Activated CD4-positive, alpha-beta memory T cell treated with anti-CD3 and anti-CD28 coated beads for 36 hours (primary cell): ENCODE measurements around the gene SIRT4. TPM values are rescaled to one million over a fixed set of nuclear protein-coding genes. Genes with fewer than 3 reads are reported as not detected.

ENCODE experiments used
- CTCF ChIA-PET: fragments of 350-600 bp; sonication (Branson Sonifier 250); formaldehyde crosslinking; loops from one replicate; lab custom pipeline; 2021; ENCODE audit warnings: antibody characterized with exemption, inconsistent platforms; lab: Charles Lee
- POLR2A ChIA-PET: fragments of 350-600 bp; sonication (Branson Sonifier 250); formaldehyde crosslinking; loops from one replicate; lab custom pipeline; 2021; ENCODE audit warnings: antibody characterized with exemption; lab: Charles Lee
- DNase-seq: peaks from one replicate; pipeline ENCODE4 v3.0.0-alpha.2; 2020
- H3K27ac Mint-ChIP-seq: one replicate; pipeline ENCODE4 v1.8.0; 2021; ENCODE audit warnings: mixed read lengths
- H3K27me3 Mint-ChIP-seq: one replicate; pipeline ENCODE4 v1.8.0; 2021; ENCODE audit warnings: mixed read lengths
- H3K36me3 Mint-ChIP-seq: one replicate; pipeline ENCODE4 v1.8.0; 2021; ENCODE audit warnings: mixed read lengths
- H3K4me1 Mint-ChIP-seq: one replicate; pipeline ENCODE4 v1.8.0; 2021; ENCODE audit warnings: low read depth, mixed read lengths
- H3K4me3 Mint-ChIP-seq: one replicate; pipeline ENCODE4 v1.8.0; 2021; ENCODE audit warnings: mild to moderate bottlenecking, mixed read lengths
- H3K9me3 Mint-ChIP-seq: one replicate; pipeline ENCODE4 v1.8.0; 2021; ENCODE audit warnings: mixed read lengths
- intact Hi-C: fragments of 100-400 bp; cut with micrococcal nuclease; formaldehyde crosslinking; loops from one replicate; pipeline ENCODE4 v1.15.1; 2023
- total RNA-seq, 2 experiments: library from RNA; stranded (reverse); gene quantifications; one replicate each; pipeline ENCODE4 v1.2.3, GENCODE V29; 2021

The SIRT4 gene
- total RNA-seq, 2 experiments from 2014 or later, result 1.8 to 2.0 TPM

GRCh38 chr12:120337730-120338129 lies 35.6 kb downstream of the SIRT4 start:
- H3K27ac Mint-ChIP-seq, result no peak overlapping the region
- intact Hi-C loops, result no loop called here
- H3K9me3 Mint-ChIP-seq, result peaks cover 27% of the 10 kb centered on the region
- peaks cover 6% of the 10 kb centered on the region for H3K27me3 Mint-ChIP-seq
- H3K4me1 Mint-ChIP-seq, result no peaks in the 10 kb centered on the region
- DNase-seq, result no peak
- POLR2A ChIA-PET, result no interaction called here
- H3K36me3 Mint-ChIP-seq, result peaks cover 7% of the 10 kb centered on the region
- H3K4me3 Mint-ChIP-seq, result no peak overlapping the region
- CTCF ChIA-PET, result no interaction called here

- CTCF ChIA-PET, result interaction anchor here (1.7 kb wide), 1 partner anchor 28 kb away, joined by 4 read pairs; no protein-coding TSS in a partner anchor
- DNase-seq, result no peak
- POLR2A ChIA-PET, result no interaction called here
- peaks cover 6% of the 10 kb centered on the region for H3K27me3 Mint-ChIP-seq
- H3K9me3 Mint-ChIP-seq, result peaks cover 27% of the 10 kb centered on the region
- intact Hi-C loops, result no loop called here
- H3K36me3 Mint-ChIP-seq, result peaks cover 7% of the 10 kb centered on the region
- no peak overlapping the region for H3K27ac Mint-ChIP-seq
- no peak overlapping the region for H3K4me3 Mint-ChIP-seq
- no peaks in the 10 kb centered on the region for H3K4me1 Mint-ChIP-seq
Measured at GRCh38 chr12:120339256-120339655, 37.1 kb downstream of the SIRT4 start.

- no peak for DNase-seq
- ChIA-PET POLR2A (no interaction called here), CTCF (interaction anchor here (0.6 kb wide), 1 partner anchor 25 kb away, joined by 3 read pairs; no protein-coding TSS in a partner anchor)
- Mint-ChIP-seq H3K4me1 (no peaks in the 10 kb centered on the region), H3K4me3 (no peak overlapping the region), H3K27ac (no peak overlapping the region), H3K9me3 (peaks cover 11% of the 10 kb centered on the region), H3K27me3 (peaks cover 3% of the 10 kb centered on the region), H3K36me3 (peaks cover 6% of the 10 kb centered on the region)
- intact Hi-C loops, result no loop called here
Measured at GRCh38 chr12:120342175-120343038, 40.3 kb downstream of the SIRT4 start.

- DNase-seq, result no peak
- no peaks in the 10 kb centered on the region for H3K4me1 Mint-ChIP-seq
- peaks cover 4% of the 10 kb centered on the region for H3K9me3 Mint-ChIP-seq
- H3K27me3 Mint-ChIP-seq, result peaks cover 3% of the 10 kb centered on the region
- H3K27ac Mint-ChIP-seq, result no peak overlapping the region
- intact Hi-C loops, result no loop called here
- ChIA-PET CTCF (no interaction called here), POLR2A (no interaction called here)
- no peak overlapping the region for H3K4me3 Mint-ChIP-seq
- H3K36me3 Mint-ChIP-seq, result peaks cover under 1% of the 10 kb centered on the region
Measured at GRCh38 chr12:120343039-120343537, 41.0 kb downstream of the SIRT4 start.

GRCh38 chr12:120343692-120344091 lies 41.6 kb downstream of the SIRT4 start:
- POLR2A ChIA-PET, result no interaction called here
- Mint-ChIP-seq H3K9me3 (peaks cover under 1% of the 10 kb centered on the region), H3K4me3 (no peak overlapping the region), H3K36me3 (no peaks in the 10 kb centered on the region), H3K27ac (no peak overlapping the region), H3K4me1 (no peaks in the 10 kb centered on the region), H3K27me3 (peaks cover 3% of the 10 kb centered on the region)
- no peak for DNase-seq
- intact Hi-C loops, result no loop called here
- CTCF ChIA-PET, result no interaction called here

GRCh38 chr12:120346031-120346430 lies 43.9 kb downstream of the SIRT4 start:
- H3K27ac Mint-ChIP-seq, result no peak overlapping the region
- intact Hi-C loops, result no loop called here
- H3K4me3 Mint-ChIP-seq, result no peak overlapping the region
- H3K36me3 Mint-ChIP-seq, result no peaks in the 10 kb centered on the region
- H3K4me1 Mint-ChIP-seq, result no peaks in the 10 kb centered on the region
- POLR2A ChIA-PET, result no interaction called here
- no peak for DNase-seq
- CTCF ChIA-PET, result interaction anchor here (0.6 to 1.2 kb wide), 4 partner anchors 32 to 1918 kb away, joined by 4 to 6 read pairs (median 5); no protein-coding TSS in a partner anchor
- no peaks in the 10 kb centered on the region for H3K9me3 Mint-ChIP-seq
- H3K27me3 Mint-ChIP-seq, result no peaks in the 10 kb centered on the region

- DNase-seq, result no peak
- Mint-ChIP-seq H3K27ac (no peak overlapping the region), H3K9me3 (no peaks in the 10 kb centered on the region), H3K4me3 (no peak overlapping the region), H3K4me1 (no peaks in the 10 kb centered on the region), H3K27me3 (no peaks in the 10 kb centered on the region), H3K36me3 (no peaks in the 10 kb centered on the region)
- ChIA-PET POLR2A (no interaction called here), CTCF (interaction anchor here (0.6 to 1.2 kb wide), 4 partner anchors 33 to 1917 kb away, joined by 4 to 6 read pairs (median 5); no protein-coding TSS in a partner anchor)
- intact Hi-C loops, result no loop called here
Measured at GRCh38 chr12:120346681-120347080, 44.6 kb downstream of the SIRT4 start.

- H3K4me3 Mint-ChIP-seq, result no peak overlapping the region
- H3K9me3 Mint-ChIP-seq, result no peaks in the 10 kb centered on the region
- intact Hi-C loops, result no loop called here
- no peak for DNase-seq
- no peak overlapping the region for H3K27ac Mint-ChIP-seq
- H3K27me3 Mint-ChIP-seq, result no peaks in the 10 kb centered on the region
- H3K4me1 Mint-ChIP-seq, result no peaks in the 10 kb centered on the region
- CTCF ChIA-PET, result no interaction called here
- no peaks in the 10 kb centered on the region for H3K36me3 Mint-ChIP-seq
- POLR2A ChIA-PET, result interaction anchor here (0.6 kb wide), 1 partner anchor 26 kb away, joined by 3 read pairs; no protein-coding TSS in a partner anchor
Measured at GRCh38 chr12:120347766-120348165, 45.6 kb downstream of the SIRT4 start.

GRCh38 chr12:120350576-120351350 lies 48.6 kb downstream of the SIRT4 start:
- intact Hi-C loops, result no loop called here
- H3K36me3 Mint-ChIP-seq, result no peaks in the 10 kb centered on the region
- H3K27ac Mint-ChIP-seq, result no peak overlapping the region
- no peaks in the 10 kb centered on the region for H3K27me3 Mint-ChIP-seq
- H3K9me3 Mint-ChIP-seq, result no peaks in the 10 kb centered on the region
- ChIA-PET POLR2A (no interaction called here), CTCF (interaction anchor here (3.8 kb wide), 1 partner anchor 16 kb away, joined by 12 read pairs; no protein-coding TSS in a partner anchor)
- H3K4me3 Mint-ChIP-seq, result no peak overlapping the region
- no peak for DNase-seq
- no peaks in the 10 kb centered on the region for H3K4me1 Mint-ChIP-seq

- POLR2A ChIA-PET, result no interaction called here
- CTCF ChIA-PET, result interaction anchor here (0.7 to 3.8 kb wide), 4 partner anchors 11 to 79 kb away, joined by 3 to 12 read pairs (median 8); no protein-coding TSS in a partner anchor
- DNase-seq, result no peak
- no peak overlapping the region for H3K27ac Mint-ChIP-seq
- H3K36me3 Mint-ChIP-seq, result no peaks in the 10 kb centered on the region
- intact Hi-C loops, result no loop called here
- H3K27me3 Mint-ChIP-seq, result no peaks in the 10 kb centered on the region
- no peaks in the 10 kb centered on the region for H3K9me3 Mint-ChIP-seq
- no peak overlapping the region for H3K4me3 Mint-ChIP-seq
- no peaks in the 10 kb centered on the region for H3K4me1 Mint-ChIP-seq
Measured at GRCh38 chr12:120352117-120352516, 50.0 kb downstream of the SIRT4 start.

GRCh38 chr12:120353136-120353535 lies 51.0 kb downstream of the SIRT4 start:
- peaks cover 6% of the 10 kb centered on the region for H3K27me3 Mint-ChIP-seq
- DNase-seq, result no peak
- no peaks in the 10 kb centered on the region for H3K36me3 Mint-ChIP-seq
- H3K4me1 Mint-ChIP-seq, result no peaks in the 10 kb centered on the region
- intact Hi-C loops, result no loop called here
- ChIA-PET POLR2A (interaction anchor here (0.8 kb wide), 1 partner anchor 15 kb away, joined by 3 read pairs; no protein-coding TSS in a partner anchor), CTCF (interaction anchor here (1.0 to 3.8 kb wide), 3 partner anchors 14 to 78 kb away, joined by 3 to 12 read pairs (median 12); no protein-coding TSS in a partner anchor)
- H3K9me3 Mint-ChIP-seq, result no peaks in the 10 kb centered on the region
- no peak overlapping the region for H3K4me3 Mint-ChIP-seq
- H3K27ac Mint-ChIP-seq, result no peak overlapping the region
